K562 (cell line): Measurements from ENCODE around the gene NECTIN1.

Experiments used
- BCL6 ChIP-seq: fragments of 250-450 bp; sonication (Bioruptor Pico); IDR thresholded peaks from 2 replicates; pipeline ENCODE4 v1.4.0; 2020
- EWSR1 ChIP-seq: fragments of 450-650 bp; IDR thresholded peaks from 2 replicates; pipeline ENCODE4 v1.6.1; 2018; ENCODE audit warnings: borderline replicate concordance, mild to moderate bottlenecking, low read depth, moderate library complexity; ENCODE audit not compliant: partially characterized antibody
- IRF2 ChIP-seq: sonication (generic); formaldehyde crosslinking; IDR thresholded peaks from 2 replicates; pipeline ENCODE4 v1.8.1; 2022; ENCODE audit warnings: mild to moderate bottlenecking, missing genetic modification reagents
- MAFF ChIP-seq: IDR thresholded peaks from 2 replicates; pipeline ENCODE4 v1.6.1; 2012; ENCODE audit warnings: low read length, improper control_type of control experiment
- POLR2A ChIP-seq: fragments of 450-650 bp; conservative IDR thresholded peaks from 2 replicates; pipeline ENCODE4 v1.6.1; 2016
- REST ChIP-seq, 2 experiments: fragments of 450-650 bp; formaldehyde crosslinking in 1 of 2; IDR thresholded peaks; 2 replicates each; pipeline versions ENCODE4 v1.4.0 to v1.6.1; 2014 to 2020; ENCODE audit warnings: mild to moderate bottlenecking in 2 of 2, borderline replicate concordance in 1 of 2, low read depth in 1 of 2
- SMARCC2 ChIP-seq: fragments of 450-650 bp; IDR thresholded peaks from 2 replicates; pipeline ENCODE4 v1.6.1; 2017; ENCODE audit warnings: antibody characterized with exemption, moderate library complexity, mild to moderate bottlenecking, low read depth
- SOX6 ChIP-seq: fragments of 450-650 bp; IDR thresholded peaks from 2 replicates; pipeline ENCODE4 v1.6.1; 2014; ENCODE audit warnings: mild to moderate bottlenecking
- ZBTB12 ChIP-seq: fragments of 250-450 bp; sonication (Bioruptor Pico); IDR thresholded peaks from 2 replicates; pipeline ENCODE4 v1.4.0; 2020
- ZNF232 ChIP-seq: sonication (generic); formaldehyde crosslinking; IDR thresholded peaks from 2 replicates; pipeline ENCODE4 v1.8.0; 2022; ENCODE audit warnings: mild to moderate bottlenecking, missing genetic modification reagents
- TF ChIP-seq, protein P1 (sequence below), 3 experiments: IDR thresholded peaks in 2 of 3; conservative IDR thresholded peaks in 1 of 3; 2 replicates each; pipeline ENCODE4 v1.5.1; 2011 to 2012; ENCODE audit warnings: low read length in 3 of 3, mild to moderate bottlenecking in 3 of 3, control low read depth in 2 of 3, improper control_type of control experiment in 1 of 3, inconsistent platforms in 1 of 3, low read depth in 1 of 3, mixed read lengths in 1 of 3, moderate library complexity in 1 of 3; ENCODE audit not compliant: insufficient read depth in 2 of 3
- TF ChIP-seq, protein P2 (sequence below): fragments of 250-450 bp; sonication (Bioruptor Pico); IDR thresholded peaks from 2 replicates; pipeline ENCODE4 v1.8.0; 2022; ENCODE audit warnings: inconsistent platforms
- TF ChIP-seq, protein P3 (sequence below): fragments of 250-450 bp; sonication (Bioruptor Pico); IDR thresholded peaks from 2 replicates; pipeline ENCODE4 v1.8.0; 2021; ENCODE audit warnings: moderate library complexity, mild to moderate bottlenecking, inconsistent platforms
- TF ChIP-seq, protein P4 (sequence below): sonication (generic); formaldehyde crosslinking; IDR thresholded peaks from 2 replicates; pipeline ENCODE4 v1.8.1; 2023; ENCODE audit warnings: mild to moderate bottlenecking, missing genetic modification reagents

DNA sequence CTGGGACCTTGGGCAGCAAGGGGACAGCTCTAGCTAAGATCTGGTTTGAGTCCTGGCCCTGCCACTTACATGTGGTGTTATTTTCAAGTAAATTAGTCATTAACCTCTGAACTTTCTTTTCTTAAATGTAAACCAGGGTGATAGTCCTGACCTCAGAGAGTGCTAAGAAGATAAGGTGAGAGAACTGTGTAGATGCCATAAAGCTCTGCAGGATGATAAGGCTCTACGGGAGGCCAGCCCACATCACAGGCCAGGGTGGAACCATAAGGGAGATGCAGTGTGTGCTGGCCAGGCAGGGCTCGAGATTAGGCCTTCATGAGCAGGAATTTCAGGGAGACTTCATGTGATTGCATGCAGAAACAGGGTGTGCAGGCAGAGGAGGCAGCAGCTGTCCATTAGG is 24.2 kb downstream of the NECTIN1 start:
- TF ChIP-seq BCL6 (CRISPR knock-in tag) = no peak
- TF ChIP-seq, protein P1, sequence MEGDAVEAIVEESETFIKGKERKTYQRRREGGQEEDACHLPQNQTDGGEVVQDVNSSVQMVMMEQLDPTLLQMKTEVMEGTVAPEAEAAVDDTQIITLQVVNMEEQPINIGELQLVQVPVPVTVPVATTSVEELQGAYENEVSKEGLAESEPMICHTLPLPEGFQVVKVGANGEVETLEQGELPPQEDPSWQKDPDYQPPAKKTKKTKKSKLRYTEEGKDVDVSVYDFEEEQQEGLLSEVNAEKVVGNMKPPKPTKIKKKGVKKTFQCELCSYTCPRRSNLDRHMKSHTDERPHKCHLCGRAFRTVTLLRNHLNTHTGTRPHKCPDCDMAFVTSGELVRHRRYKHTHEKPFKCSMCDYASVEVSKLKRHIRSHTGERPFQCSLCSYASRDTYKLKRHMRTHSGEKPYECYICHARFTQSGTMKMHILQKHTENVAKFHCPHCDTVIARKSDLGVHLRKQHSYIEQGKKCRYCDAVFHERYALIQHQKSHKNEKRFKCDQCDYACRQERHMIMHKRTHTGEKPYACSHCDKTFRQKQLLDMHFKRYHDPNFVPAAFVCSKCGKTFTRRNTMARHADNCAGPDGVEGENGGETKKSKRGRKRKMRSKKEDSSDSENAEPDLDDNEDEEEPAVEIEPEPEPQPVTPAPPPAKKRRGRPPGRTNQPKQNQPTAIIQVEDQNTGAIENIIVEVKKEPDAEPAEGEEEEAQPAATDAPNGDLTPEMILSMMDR (IDR thresholded peaks at IDR 0.05 in 2 of 3, conservative IDR thresholded peaks at IDR 0.05 in 1 of 3; ENCODE audit: insufficient read depth in 2 of 3, low read depth in 1 of 3, low read length in 3 of 3) = no peak
- no peak for TF ChIP-seq IRF2 (CRISPR knock-in tag)
- TF ChIP-seq EWSR1 = no peak
- TF ChIP-seq ZNF232 (CRISPR knock-in tag) = no peak
- TF ChIP-seq, protein P2, sequence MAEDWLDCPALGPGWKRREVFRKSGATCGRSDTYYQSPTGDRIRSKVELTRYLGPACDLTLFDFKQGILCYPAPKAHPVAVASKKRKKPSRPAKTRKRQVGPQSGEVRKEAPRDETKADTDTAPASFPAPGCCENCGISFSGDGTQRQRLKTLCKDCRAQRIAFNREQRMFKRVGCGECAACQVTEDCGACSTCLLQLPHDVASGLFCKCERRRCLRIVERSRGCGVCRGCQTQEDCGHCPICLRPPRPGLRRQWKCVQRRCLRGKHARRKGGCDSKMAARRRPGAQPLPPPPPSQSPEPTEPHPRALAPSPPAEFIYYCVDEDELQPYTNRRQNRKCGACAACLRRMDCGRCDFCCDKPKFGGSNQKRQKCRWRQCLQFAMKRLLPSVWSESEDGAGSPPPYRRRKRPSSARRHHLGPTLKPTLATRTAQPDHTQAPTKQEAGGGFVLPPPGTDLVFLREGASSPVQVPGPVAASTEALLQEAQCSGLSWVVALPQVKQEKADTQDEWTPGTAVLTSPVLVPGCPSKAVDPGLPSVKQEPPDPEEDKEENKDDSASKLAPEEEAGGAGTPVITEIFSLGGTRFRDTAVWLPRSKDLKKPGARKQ = no peak
- TF ChIP-seq, protein P3, sequence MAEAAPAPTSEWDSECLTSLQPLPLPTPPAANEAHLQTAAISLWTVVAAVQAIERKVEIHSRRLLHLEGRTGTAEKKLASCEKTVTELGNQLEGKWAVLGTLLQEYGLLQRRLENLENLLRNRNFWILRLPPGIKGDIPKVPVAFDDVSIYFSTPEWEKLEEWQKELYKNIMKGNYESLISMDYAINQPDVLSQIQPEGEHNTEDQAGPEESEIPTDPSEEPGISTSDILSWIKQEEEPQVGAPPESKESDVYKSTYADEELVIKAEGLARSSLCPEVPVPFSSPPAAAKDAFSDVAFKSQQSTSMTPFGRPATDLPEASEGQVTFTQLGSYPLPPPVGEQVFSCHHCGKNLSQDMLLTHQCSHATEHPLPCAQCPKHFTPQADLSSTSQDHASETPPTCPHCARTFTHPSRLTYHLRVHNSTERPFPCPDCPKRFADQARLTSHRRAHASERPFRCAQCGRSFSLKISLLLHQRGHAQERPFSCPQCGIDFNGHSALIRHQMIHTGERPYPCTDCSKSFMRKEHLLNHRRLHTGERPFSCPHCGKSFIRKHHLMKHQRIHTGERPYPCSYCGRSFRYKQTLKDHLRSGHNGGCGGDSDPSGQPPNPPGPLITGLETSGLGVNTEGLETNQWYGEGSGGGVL = no peak
- TF ChIP-seq REST (IDR thresholded peaks at IDR 0.05; ENCODE audit: borderline replicate concordance) = no peak
- TF ChIP-seq REST (CRISPR knock-in tag; IDR thresholded peaks at IDR 0.05; ENCODE audit: low read depth) = no peak
- no peak for TF ChIP-seq SOX6
- TF ChIP-seq POLR2A = no peak
- TF ChIP-seq SMARCC2 = no peak
- TF ChIP-seq MAFF = no peak
- no peak for TF ChIP-seq ZBTB12 (CRISPR knock-in tag)
- TF ChIP-seq, protein P4, sequence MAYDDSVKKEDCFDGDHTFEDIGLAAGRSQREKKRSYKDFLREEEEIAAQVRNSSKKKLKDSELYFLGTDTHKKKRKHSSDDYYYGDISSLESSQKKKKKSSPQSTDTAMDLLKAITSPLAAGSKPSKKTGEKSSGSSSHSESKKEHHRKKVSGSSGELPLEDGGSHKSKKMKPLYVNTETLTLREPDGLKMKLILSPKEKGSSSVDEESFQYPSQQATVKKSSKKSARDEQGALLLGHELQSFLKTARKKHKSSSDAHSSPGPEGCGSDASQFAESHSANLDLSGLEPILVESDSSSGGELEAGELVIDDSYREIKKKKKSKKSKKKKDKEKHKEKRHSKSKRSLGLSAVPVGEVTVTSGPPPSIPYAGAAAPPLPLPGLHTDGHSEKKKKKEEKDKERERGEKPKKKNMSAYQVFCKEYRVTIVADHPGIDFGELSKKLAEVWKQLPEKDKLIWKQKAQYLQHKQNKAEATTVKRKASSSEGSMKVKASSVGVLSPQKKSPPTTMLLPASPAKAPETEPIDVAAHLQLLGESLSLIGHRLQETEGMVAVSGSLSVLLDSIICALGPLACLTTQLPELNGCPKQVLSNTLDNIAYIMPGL (CRISPR knock-in tag) = no peak
